ENCODE measurements around the gene RIOK1.

RIOK1 gene

GRCh38 chr6:7410851-7411250 lies 21.2 kb downstream of the RIOK1 start:
- DNase-seq (ENCODE audit: low spot score) (no peak), ATAC-seq (ENCODE audit: low read depth) (no peak)
- no peak overlapping the region for H3K27ac ChIP-seq (ENCODE audit: poor library complexity, severe bottlenecking)
- H3K36me3 ChIP-seq (ENCODE audit: low read depth), result peaks cover 82% of the 10 kb centered on the region
- no peak overlapping the region for H3K4me3 ChIP-seq (ENCODE audit: severe bottlenecking)
- peaks cover 4% of the 10 kb centered on the region for H3K4me1 ChIP-seq (ENCODE audit: insufficient read depth, poor library complexity, severe bottlenecking)
- TF ChIP-seq, protein P1, sequence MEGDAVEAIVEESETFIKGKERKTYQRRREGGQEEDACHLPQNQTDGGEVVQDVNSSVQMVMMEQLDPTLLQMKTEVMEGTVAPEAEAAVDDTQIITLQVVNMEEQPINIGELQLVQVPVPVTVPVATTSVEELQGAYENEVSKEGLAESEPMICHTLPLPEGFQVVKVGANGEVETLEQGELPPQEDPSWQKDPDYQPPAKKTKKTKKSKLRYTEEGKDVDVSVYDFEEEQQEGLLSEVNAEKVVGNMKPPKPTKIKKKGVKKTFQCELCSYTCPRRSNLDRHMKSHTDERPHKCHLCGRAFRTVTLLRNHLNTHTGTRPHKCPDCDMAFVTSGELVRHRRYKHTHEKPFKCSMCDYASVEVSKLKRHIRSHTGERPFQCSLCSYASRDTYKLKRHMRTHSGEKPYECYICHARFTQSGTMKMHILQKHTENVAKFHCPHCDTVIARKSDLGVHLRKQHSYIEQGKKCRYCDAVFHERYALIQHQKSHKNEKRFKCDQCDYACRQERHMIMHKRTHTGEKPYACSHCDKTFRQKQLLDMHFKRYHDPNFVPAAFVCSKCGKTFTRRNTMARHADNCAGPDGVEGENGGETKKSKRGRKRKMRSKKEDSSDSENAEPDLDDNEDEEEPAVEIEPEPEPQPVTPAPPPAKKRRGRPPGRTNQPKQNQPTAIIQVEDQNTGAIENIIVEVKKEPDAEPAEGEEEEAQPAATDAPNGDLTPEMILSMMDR (IDR thresholded peaks at IDR 0.05; ENCODE audit: poor library complexity, severe bottlenecking), result no peak
- no peaks in the 10 kb centered on the region for H3K9me3 ChIP-seq (ENCODE audit: severe bottlenecking)
- H3K27me3 ChIP-seq (ENCODE audit: insufficient read depth, poor library complexity, severe bottlenecking), result no peaks in the 10 kb centered on the region

DNA sequence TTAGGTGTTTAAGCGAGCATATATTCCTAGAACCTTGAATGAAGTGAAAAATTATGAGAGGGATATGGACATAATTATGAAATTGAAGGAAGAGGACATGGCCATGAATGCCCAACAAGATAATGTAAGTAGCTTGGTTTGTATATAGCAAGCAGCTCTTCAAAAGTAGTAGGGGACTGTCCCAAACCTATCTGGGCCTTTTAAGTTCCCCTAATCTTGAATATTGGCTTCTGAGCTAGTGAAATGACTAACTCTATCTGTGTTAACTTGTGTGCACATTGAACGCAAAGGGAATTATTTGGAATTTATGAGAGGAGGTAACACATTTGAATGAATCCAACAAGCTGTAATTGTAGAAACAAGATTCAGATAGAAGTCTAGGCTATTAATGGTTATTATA lies 21.7 kb downstream of the RIOK1 start:
- H3K4me3 ChIP-seq (ENCODE audit: severe bottlenecking), result no peak overlapping the region
- no peak for ATAC-seq (ENCODE audit: low read depth)
- H3K36me3 ChIP-seq (ENCODE audit: low read depth), result peaks cover 84% of the 10 kb centered on the region

DNA sequence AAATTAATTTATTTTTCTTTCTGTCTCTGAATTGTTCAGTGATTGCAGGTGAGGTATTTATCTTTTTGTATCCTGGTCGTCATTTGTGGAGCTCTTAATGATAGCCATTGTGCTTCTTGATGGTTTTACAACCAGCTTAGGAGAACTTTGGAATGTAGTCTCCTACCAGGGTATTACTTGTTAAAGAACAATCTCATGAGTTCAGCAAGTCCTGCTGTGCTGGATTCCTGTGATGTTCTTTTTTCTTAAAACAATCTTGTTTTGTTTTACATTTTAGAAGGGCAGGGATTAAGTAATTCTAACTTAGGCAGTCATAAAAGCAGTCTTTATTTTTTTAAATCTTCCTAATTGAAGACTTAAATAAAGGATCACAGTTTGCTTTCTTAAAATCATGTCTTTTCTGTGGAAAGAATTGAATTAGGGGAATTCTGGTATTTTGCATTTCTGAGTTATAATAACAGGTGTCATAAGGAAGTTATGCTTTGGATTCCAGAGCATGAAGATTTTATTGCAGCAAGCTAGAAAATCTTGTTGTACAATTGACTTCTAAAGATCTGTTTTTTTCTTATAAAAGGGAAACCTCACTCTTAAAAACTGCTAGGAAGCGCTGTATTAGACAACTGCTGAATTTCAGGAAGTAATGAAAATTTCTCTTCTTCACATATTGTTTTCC lies 23.7 kb downstream of the RIOK1 start:
- no peak overlapping the region for H3K27ac ChIP-seq (ENCODE audit: poor library complexity, severe bottlenecking)
- peaks cover 82% of the 10 kb centered on the region for H3K36me3 ChIP-seq (ENCODE audit: low read depth)
- TF ChIP-seq, protein P1 (IDR thresholded peaks at IDR 0.05; ENCODE audit: poor library complexity, severe bottlenecking), result no peak
- H3K9me3 ChIP-seq (ENCODE audit: severe bottlenecking), result no peaks in the 10 kb centered on the region
- peaks cover 7% of the 10 kb centered on the region for H3K4me1 ChIP-seq (ENCODE audit: insufficient read depth, poor library complexity, severe bottlenecking)
- ATAC-seq (ENCODE audit: low read depth) (no peak), DNase-seq (ENCODE audit: low spot score) (no peak)
- no peaks in the 10 kb centered on the region for H3K27me3 ChIP-seq (ENCODE audit: insufficient read depth, poor library complexity, severe bottlenecking)
- H3K4me3 ChIP-seq (ENCODE audit: severe bottlenecking), result no peak overlapping the region

More for the DNA sequence above, 21.7 kb downstream of the RIOK1 start:
- Histone ChIP-seq H3K27me3 (ENCODE audit: insufficient read depth, poor library complexity, severe bottlenecking) (no peaks in the 10 kb centered on the region), H3K4me1 (ENCODE audit: insufficient read depth, poor library complexity, severe bottlenecking) (peaks cover 4% of the 10 kb centered on the region), H3K9me3 (ENCODE audit: severe bottlenecking) (no peaks in the 10 kb centered on the region), H3K27ac (ENCODE audit: poor library complexity, severe bottlenecking) (no peak overlapping the region)
- TF ChIP-seq, protein P1 (IDR thresholded peaks at IDR 0.05; ENCODE audit: poor library complexity, severe bottlenecking), result no peak
- DNase-seq (ENCODE audit: low spot score), result no peak

GRCh38 chr6:7414811-7415210 lies 25.2 kb downstream of the RIOK1 start:
- H3K4me3 ChIP-seq (ENCODE audit: severe bottlenecking), result no peak overlapping the region
- TF ChIP-seq, protein P1 (IDR thresholded peaks at IDR 0.05; ENCODE audit: poor library complexity, severe bottlenecking), result no peak
- peak; percentile 92 for ATAC-seq (ENCODE audit: low read depth)
- H3K27ac ChIP-seq (ENCODE audit: poor library complexity, severe bottlenecking), result peak overlapping the region; percentile 28
- H3K27me3 ChIP-seq (ENCODE audit: insufficient read depth, poor library complexity, severe bottlenecking), result no peaks in the 10 kb centered on the region
- H3K9me3 ChIP-seq (ENCODE audit: severe bottlenecking), result no peaks in the 10 kb centered on the region
- peaks cover 7% of the 10 kb centered on the region for H3K4me1 ChIP-seq (ENCODE audit: insufficient read depth, poor library complexity, severe bottlenecking)
- DNase-seq (ENCODE audit: low spot score), result no peak
- H3K36me3 ChIP-seq (ENCODE audit: low read depth), result peaks cover 79% of the 10 kb centered on the region

- no peaks in the 10 kb centered on the region for H3K9me3 ChIP-seq (ENCODE audit: severe bottlenecking)
- H3K4me1 ChIP-seq (ENCODE audit: insufficient read depth, poor library complexity, severe bottlenecking), result peaks cover 7% of the 10 kb centered on the region
- H3K4me3 ChIP-seq (ENCODE audit: severe bottlenecking), result no peak overlapping the region
- H3K27me3 ChIP-seq (ENCODE audit: insufficient read depth, poor library complexity, severe bottlenecking), result no peaks in the 10 kb centered on the region
- H3K36me3 ChIP-seq (ENCODE audit: low read depth), result peaks cover 53% of the 10 kb centered on the region
- H3K27ac ChIP-seq (ENCODE audit: poor library complexity, severe bottlenecking), result peak overlapping the region; percentile 13
- TF ChIP-seq, protein P1 (IDR thresholded peaks at IDR 0.05; ENCODE audit: poor library complexity, severe bottlenecking), result no peak
- DNase-seq (ENCODE audit: low spot score), result no peak
- ATAC-seq (ENCODE audit: low read depth), result no peak
Measured at GRCh38 chr6:7417684-7418083, 28.1 kb downstream of the RIOK1 start.

All from RWPE2 (cell line).